ENCODE measurements around the gene HOXD12. TPM values are rescaled to one million over a fixed set of nuclear protein-coding genes. Genes with fewer than 3 reads are reported as not detected.

Gene HOXD12
- total RNA-seq, 1 donor from 2014 or later = not detected

GRCh38 chr2:176130957-176131847 is 31.6 kb downstream of the HOXD12 start:
- no peak for DNase-seq (ENCODE audit: low read depth)

DNA sequence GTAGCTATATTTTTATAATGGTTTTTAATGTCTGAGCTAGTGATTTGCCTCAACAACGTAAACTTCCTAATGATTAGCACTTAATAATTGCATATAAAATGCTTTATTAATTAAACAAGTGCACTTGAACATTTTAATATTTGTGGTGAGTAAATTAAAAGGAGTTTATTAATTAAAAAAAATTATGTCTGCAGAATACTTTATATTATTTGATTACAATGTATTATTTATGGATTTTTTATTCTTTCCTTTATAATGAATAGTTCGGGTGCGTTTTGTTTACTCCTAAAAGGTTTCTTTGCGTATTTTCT is 32.2 kb downstream of the HOXD12 start:
- no peak for DNase-seq (ENCODE audit: low read depth)

DNA sequence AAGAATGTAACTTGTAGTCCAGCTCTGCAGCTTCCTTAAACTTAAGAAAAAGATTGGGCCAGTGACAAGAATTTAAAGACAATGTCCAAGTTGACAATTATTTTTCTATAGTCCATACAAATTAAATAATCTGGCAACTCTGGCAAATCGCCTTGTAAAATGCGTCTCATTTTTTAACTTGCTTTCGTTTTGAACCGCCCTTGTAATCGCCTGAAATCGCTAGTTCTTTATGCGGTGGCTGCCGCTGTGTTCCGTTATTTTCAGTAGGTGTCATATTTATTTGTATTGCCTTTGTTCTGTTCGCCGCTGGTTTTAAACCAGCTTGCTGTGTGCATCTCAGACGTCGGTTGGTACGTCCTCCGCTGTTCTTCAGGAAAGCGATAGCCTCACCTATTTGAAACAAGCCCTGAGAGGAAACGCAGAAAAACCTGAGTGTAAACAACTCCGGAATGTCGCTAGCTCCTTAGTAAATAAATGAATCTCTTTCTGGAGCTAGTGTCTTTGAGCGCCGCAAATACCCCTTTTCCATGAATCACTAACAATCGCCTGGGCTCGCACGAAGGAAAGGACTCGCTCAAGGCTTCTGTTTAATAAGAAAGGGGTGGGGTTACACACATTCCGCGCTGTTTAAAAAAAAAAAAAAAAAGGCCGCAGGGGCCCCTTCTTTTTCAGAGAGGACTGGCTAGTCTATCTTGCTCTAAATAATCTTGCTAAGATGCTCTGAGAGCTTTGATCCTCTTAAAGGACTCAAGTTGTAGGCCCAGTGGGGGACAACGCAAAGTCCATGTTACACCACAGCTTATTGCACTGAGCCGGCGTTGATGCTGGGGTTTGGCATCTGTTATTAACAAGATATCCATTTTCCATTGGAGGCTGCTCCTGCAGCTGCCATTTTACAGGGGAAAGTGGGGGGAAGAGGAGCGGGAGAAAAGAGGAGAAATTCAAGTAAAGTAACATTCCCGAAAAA is 32.9 kb downstream of the HOXD12 start:
- DNase-seq (ENCODE audit: low read depth) = no peak

GRCh38 chr2:176133389-176133788 is 33.8 kb downstream of the HOXD12 start:
- no peak for DNase-seq (ENCODE audit: low read depth)

DNA sequence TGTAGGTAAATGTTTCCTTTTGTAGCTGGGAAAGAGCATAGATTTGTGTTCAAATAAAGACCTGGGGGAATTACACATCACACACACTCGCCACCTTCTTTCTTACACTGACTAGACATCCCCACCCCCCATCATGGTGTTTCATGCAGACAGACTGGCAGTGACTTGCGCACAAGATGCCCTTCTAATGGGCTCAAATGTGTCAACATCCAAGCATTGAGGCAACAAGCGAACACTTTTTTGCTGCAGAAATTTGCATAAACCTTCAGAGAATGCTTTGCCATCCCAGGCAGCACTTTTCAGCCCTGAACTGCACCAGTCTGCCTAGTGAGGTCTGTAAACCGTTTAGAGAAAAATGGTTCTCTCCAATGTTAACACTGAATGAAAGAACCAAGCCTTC is 34.4 kb downstream of the HOXD12 start:
- DNase-seq (ENCODE audit: low read depth) = peak; percentile 73

DNA sequence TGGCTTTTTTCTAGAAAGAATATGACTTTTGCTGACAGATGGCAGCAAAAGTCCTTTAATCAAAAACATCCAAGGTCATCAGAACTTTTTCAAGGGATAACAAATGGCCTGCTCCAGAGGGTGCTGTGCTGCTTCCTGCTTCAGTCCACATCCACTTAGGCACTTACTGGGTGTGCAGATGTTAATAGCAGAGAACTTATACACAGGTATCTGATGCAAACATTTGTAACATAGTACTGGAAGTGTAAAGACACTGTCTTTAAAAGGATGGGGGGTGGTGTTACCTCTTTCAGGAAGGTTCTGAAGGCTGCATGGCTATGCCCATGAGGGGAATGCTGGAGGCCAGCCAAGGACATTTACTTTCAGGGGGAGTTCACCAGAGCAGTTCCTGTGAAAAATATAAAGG is 35.4 kb downstream of the HOXD12 start:
- no peak for DNase-seq (ENCODE audit: low read depth)

- peak; percentile 82 for DNase-seq (ENCODE audit: low read depth)
Measured at GRCh38 chr2:176136374-176137251, 37.0 kb downstream of the HOXD12 start.

DNA sequence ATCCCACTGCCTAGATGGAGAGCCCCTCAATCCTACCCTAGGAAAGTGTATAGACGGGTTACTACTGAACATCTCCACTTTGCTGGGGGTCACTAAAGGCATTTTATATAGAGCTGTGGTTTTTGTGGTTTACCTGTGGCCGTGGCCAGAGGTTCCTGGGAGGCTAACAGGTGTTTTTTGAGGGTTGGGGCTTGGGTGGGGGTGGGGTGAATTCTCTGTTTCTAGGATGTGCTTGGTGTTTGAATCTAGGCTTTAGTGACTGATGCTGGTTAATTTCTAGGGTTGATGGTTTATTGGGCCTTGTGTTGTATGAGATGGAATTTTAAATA is 37.6 kb downstream of the HOXD12 start:
- no peak for DNase-seq (ENCODE audit: low read depth)

DNA sequence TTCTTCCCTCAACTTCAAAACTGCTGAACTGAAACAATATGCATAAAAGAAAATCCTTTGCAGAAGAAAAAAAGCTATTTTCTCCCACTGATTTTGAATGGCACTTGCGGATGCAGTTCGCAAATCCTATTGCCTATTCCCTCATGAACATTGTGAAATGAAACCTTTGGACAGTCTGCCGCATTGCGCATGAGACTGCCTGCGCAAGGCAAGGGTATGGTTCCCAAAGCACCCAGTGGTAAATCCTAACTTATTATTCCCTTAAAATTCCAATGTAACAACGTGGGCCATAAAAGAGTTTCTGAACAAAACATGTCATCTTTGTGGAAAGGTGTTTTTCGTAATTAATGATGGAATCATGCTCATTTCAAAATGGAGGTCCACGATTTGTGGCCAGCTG is 38.3 kb downstream of the HOXD12 start:
- DNase-seq (ENCODE audit: low read depth) = peak; percentile 63

- peak; percentile 60 for DNase-seq (ENCODE audit: low read depth)
Measured at GRCh38 chr2:176138526-176138922, 38.9 kb downstream of the HOXD12 start.

- no peak for DNase-seq (ENCODE audit: low read depth)
Measured at GRCh38 chr2:176138923-176139660, 39.5 kb downstream of the HOXD12 start.

DNA sequence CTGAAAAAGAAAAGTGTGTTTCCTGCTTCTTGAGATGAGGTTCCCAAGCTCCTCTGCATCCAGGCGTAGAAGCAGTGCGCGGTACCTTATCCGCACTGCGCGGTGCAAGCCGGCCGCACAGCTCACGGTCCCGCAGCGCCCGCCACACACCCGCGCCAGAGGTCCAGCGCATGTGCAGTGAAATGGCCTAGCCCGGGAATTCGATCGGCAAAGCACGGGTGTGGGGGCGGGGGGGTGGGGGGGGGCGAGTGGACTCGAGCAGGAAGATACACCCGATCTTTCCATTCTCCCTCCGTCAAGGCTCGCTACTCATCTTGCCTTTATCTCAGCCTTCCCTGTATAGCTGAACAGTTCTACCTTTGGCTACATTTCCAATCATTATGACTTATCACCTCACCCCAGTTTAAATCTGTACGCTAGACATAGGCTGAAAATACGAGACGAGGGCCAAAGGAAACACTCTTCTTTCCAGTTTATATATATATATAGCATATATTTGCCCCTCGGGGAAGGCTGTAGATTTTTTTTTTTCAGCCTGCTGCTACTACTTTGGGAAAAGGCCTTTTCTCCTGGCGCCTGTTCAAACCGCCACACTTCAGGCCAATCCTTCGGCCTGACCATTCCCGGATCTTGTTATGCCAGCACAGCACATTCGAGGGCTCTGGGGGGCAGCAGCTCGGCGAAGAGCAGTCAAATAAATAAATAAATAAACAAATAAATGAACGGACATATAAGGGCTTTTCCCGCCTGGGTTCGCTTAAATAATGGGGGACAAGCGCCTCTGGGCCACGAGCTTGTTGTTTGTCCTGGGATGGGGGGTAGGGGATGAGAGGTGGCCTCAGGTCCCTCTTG is 40.3 kb downstream of the HOXD12 start:
- DNase-seq (ENCODE audit: low read depth) = no peak

GRCh38 chr2:176140513-176141317 is 41.1 kb downstream of the HOXD12 start:
- DNase-seq (ENCODE audit: low read depth) = no peak

- DNase-seq (ENCODE audit: low read depth) = no peak
Measured at GRCh38 chr2:176142281-176142680, 42.7 kb downstream of the HOXD12 start.

DNA sequence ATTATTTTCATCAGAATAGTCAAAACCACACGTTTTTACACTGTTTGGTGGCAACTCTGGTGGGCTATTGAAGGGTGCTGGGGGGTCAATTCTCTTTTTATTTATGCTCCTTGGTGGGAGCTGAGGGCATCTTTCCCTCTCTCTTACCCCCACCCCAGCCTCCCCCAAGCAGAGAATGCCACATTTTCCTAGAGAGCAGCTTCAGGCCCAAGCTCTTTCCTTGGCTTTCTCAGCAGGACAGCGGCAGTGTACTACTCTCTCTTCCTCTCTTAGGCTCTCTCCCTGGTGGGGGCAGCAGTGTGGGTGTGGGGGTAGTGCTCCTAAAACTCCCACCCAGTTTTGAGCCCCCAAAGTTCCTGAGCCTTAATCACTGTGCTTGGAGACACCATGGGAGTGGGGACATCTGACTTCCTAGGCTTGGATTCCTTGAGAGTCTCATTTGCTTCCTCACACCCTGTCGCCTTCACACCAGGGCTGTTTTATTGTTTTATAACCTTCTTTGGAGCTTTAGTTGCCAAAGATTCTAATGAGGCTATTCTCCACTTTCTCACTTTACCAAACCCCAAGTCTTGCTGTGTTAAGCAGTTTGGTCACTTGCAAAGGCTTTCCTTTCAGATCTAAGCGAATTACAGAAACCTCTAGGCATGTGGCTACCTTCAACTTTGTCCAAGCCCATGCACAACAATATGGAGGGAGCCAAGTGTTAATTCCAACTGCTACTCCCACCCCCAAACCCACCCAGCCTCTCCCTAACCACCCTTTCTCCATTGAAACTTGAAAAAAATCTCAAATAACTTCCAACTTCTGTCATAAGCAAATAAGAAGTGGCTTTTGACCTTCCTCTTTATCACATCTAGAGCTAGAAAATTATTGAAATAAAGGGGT is 45.7 kb downstream of the HOXD12 start:
- no peak for DNase-seq (ENCODE audit: low read depth)

- DNase-seq (ENCODE audit: low read depth) = no peak
Measured at GRCh38 chr2:176146101-176146500, 46.5 kb downstream of the HOXD12 start.

DNA sequence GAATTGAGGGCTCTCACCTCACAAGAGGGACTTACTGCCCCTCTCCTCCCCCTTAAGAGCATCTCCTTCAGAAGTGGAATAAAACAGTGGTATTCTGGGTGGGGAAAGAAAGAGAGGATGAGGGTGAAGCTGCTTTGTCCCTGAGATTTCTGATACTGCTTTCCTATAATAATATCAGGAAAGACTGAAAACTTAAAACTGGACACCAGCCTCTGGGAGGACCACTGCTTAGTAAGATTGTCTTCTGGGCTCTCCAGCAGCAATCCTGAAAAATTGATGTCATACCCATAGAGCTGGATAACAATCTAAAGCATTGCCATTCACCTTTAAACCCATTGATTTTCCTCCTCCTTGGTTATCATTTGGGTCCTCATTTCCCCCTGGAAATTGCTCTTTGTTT is 47.0 kb downstream of the HOXD12 start:
- DNase-seq (ENCODE audit: low read depth) = no peak

DNA sequence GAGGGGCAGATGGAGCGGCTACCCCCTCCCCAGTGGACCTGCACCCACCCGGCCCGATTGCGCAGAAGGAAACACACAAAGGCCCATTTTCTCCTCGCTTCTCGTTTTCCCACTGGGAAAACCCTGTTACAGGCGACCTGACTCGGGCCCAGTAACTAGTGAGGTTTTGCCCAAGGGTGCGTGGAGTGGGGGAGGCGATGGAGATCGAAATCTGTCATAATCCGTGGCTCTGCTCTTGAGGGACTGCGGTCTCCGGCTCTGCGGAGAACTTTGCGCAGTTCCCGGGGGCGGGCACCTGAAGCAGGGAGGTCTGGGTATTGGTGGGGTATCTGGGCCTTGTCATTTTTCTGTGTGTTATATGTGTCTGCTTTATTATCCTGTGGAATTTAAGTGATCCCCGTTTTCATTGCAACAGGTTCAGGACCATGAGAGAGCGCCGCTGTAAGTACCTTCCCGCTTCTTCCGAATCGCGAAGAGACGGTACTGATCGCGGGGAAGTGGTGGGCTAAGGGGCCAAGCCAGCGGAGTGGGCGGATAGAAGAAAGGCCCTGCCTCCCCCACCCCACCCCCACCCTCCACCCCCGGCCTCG is 47.7 kb downstream of the HOXD12 start:
- DNase-seq (ENCODE audit: low read depth) = no peak

All from renal cortical epithelial cell (primary cell).